ENCODE results near the gene NEUROD2.

DNA sequence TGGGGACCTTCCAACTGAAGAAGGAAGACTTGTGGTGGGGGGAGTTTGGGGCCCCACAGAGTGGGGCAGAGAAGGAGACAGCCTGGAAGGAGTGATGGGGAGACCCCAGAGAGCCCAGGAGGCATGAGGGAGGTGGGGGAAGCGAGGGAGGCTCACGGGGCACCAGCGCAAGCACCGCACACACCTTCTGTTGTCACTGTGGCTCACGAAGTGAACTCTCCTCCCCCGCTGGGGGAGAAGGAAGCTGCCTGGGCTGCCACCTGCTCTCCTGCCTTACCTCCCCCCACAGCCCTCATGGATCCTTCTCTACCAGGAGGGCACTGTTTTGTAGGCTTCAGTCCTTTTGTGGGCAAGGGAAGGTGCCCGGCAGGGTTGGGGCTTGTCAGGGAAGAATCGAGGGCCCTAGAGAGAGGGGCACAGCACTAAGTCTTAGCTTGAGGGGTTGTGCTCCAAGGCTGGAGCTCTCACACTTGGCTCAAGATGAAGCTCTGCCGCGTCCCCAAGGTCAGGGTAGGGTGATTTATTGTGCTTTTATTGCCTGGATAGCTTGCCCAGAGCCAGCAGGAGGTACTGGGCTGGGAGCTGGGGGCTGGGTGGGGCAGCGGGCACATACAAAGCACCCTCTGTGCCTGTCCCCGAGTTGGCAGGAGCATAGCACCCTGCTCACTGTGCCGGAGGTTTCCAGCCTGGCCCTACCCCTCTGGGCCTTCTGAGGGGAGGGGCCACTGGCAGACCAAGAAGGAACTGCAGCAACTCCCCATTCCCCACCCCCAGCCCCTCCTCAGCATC lies 24.6 kb upstream of the NEUROD2 start:
- TF ChIP-seq, protein P1, sequence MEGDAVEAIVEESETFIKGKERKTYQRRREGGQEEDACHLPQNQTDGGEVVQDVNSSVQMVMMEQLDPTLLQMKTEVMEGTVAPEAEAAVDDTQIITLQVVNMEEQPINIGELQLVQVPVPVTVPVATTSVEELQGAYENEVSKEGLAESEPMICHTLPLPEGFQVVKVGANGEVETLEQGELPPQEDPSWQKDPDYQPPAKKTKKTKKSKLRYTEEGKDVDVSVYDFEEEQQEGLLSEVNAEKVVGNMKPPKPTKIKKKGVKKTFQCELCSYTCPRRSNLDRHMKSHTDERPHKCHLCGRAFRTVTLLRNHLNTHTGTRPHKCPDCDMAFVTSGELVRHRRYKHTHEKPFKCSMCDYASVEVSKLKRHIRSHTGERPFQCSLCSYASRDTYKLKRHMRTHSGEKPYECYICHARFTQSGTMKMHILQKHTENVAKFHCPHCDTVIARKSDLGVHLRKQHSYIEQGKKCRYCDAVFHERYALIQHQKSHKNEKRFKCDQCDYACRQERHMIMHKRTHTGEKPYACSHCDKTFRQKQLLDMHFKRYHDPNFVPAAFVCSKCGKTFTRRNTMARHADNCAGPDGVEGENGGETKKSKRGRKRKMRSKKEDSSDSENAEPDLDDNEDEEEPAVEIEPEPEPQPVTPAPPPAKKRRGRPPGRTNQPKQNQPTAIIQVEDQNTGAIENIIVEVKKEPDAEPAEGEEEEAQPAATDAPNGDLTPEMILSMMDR (conservative IDR thresholded peaks at IDR 0.05; ENCODE audit: low read depth, low read length) = no peak
- TF ChIP-seq EZH2phosphoT487 (IDR thresholded peaks at IDR 0.05; ENCODE audit: borderline replicate concordance, low read length) = no peak

All from PC-3 (cell line).